ENCODE measurements around the gene PPP2R3B.

The PPP2R3B gene

GRCh38 chrX:338836-339400 is 47.8 kb downstream of the PPP2R3B start:
- Histone ChIP-seq H3K27me3 (ENCODE audit: control insufficient read depth in 1 of 2, insufficient read depth in 2 of 2, low read length in 2 of 2) (no peaks in the 10 kb centered on the region), H3K27ac (ENCODE audit: low read depth, low read length) (no peak overlapping the region), H3K36me3 (ENCODE audit: control insufficient read depth in 1 of 2, insufficient read depth in 2 of 2, low read length in 2 of 2) (peaks cover 0 to 3% of the 10 kb centered on the region in 2 donors), H3K4me3 (ENCODE audit: low read depth in 1 of 2, low read length in 2 of 2) (no peak overlapping the region), H3K4me1 (ENCODE audit: control insufficient read depth in 1 of 2, insufficient read depth in 2 of 2, low read length in 2 of 2) (no peaks in the 10 kb centered on the region), H3K9ac (ENCODE audit: low read depth in 1 of 2, low read length in 2 of 2) (no peak overlapping the region), H3K9me3 (ENCODE audit: control insufficient read depth in 1 of 2, low read length in 2 of 2) (no peaks in the 10 kb centered on the region)

GRCh38 chrX:338281-338835 is 48.3 kb downstream of the PPP2R3B start:
- H3K9me3 ChIP-seq (ENCODE audit: control insufficient read depth in 1 of 2, low read length in 2 of 2) = no peaks in the 10 kb centered on the region
- no peak overlapping the region for H3K27ac ChIP-seq (ENCODE audit: low read depth, low read length)
- H3K9ac ChIP-seq (ENCODE audit: low read depth in 1 of 2, low read length in 2 of 2) = no peak overlapping the region
- no peak overlapping the region for H3K4me3 ChIP-seq (ENCODE audit: low read depth in 1 of 2, low read length in 2 of 2)
- no peaks in the 10 kb centered on the region for H3K27me3 ChIP-seq (ENCODE audit: control insufficient read depth in 1 of 2, insufficient read depth in 2 of 2, low read length in 2 of 2)
- no peaks in the 10 kb centered on the region for H3K4me1 ChIP-seq (ENCODE audit: control insufficient read depth in 1 of 2, insufficient read depth in 2 of 2, low read length in 2 of 2)
- peaks cover 0 to 5% of the 10 kb centered on the region in 2 donors for H3K36me3 ChIP-seq (ENCODE audit: control insufficient read depth in 1 of 2, insufficient read depth in 2 of 2, low read length in 2 of 2)

DNA sequence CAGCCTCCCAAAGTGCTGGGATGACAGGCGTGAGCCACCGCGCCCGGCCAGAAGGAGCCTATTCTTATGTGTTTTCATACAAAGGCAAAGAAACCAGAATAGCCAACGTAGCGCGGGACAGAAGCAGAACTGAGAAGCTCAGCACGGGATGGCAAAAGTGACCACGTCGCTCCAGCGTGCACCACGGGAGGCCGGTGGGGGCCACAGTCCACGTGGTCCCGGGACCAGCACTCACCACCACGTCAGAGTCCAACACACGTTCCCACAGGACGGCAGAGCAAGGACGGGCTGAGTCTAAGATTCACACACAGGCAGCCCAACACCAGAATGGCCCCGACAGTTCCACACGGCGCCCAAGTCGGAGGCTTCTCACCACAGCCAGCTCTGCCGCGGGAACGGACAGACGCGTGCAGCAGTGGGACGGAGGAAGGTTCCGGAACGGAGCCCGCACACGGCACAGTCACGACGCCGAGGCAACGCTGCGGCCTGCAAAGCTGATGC is 49.3 kb downstream of the PPP2R3B start:
- no peaks in the 10 kb centered on the region for H3K4me1 ChIP-seq (ENCODE audit: control insufficient read depth in 1 of 2, insufficient read depth in 2 of 2, low read length in 2 of 2)

GRCh38 chrX:336227-336626 is 50.5 kb downstream of the PPP2R3B start:
- H3K27ac ChIP-seq (ENCODE audit: low read depth, low read length) = no peak overlapping the region
- peaks cover 1 to 5% of the 10 kb centered on the region in 2 donors for H3K27me3 ChIP-seq (ENCODE audit: control insufficient read depth in 1 of 2, insufficient read depth in 2 of 2, low read length in 2 of 2)
- H3K4me3 ChIP-seq (ENCODE audit: low read depth in 1 of 2, low read length in 2 of 2) = no peak overlapping the region
- peaks cover 0 to 6% of the 10 kb centered on the region in 2 donors for H3K36me3 ChIP-seq (ENCODE audit: control insufficient read depth in 1 of 2, insufficient read depth in 2 of 2, low read length in 2 of 2)
- no peaks in the 10 kb centered on the region for H3K4me1 ChIP-seq (ENCODE audit: control insufficient read depth in 1 of 2, insufficient read depth in 2 of 2, low read length in 2 of 2)
- H3K9me3 ChIP-seq (ENCODE audit: control insufficient read depth in 1 of 2, low read length in 2 of 2) = no peaks in the 10 kb centered on the region
- no peak overlapping the region for H3K9ac ChIP-seq (ENCODE audit: low read depth in 1 of 2, low read length in 2 of 2)

More for the DNA sequence above, 49.3 kb downstream of the PPP2R3B start:
- no peaks in the 10 kb centered on the region for H3K27me3 ChIP-seq (ENCODE audit: control insufficient read depth in 1 of 2, insufficient read depth in 2 of 2, low read length in 2 of 2)
- H3K36me3 ChIP-seq (ENCODE audit: control insufficient read depth in 1 of 2, insufficient read depth in 2 of 2, low read length in 2 of 2) = peaks cover 0 to 6% of the 10 kb centered on the region in 2 donors
- H3K4me3 ChIP-seq (ENCODE audit: low read depth in 1 of 2, low read length in 2 of 2) = no peak overlapping the region
- no peak overlapping the region for H3K9ac ChIP-seq (ENCODE audit: low read depth in 1 of 2, low read length in 2 of 2)
- H3K27ac ChIP-seq (ENCODE audit: low read depth, low read length) = no peak overlapping the region
- H3K9me3 ChIP-seq (ENCODE audit: control insufficient read depth in 1 of 2, low read length in 2 of 2) = no peaks in the 10 kb centered on the region

GRCh38 chrX:335758-336155 is 51.0 kb downstream of the PPP2R3B start:
- Histone ChIP-seq H3K36me3 (ENCODE audit: control insufficient read depth in 1 of 2, insufficient read depth in 2 of 2, low read length in 2 of 2) (peaks cover 0 to 6% of the 10 kb centered on the region in 2 donors), H3K9me3 (ENCODE audit: control insufficient read depth in 1 of 2, low read length in 2 of 2) (no peaks in the 10 kb centered on the region), H3K4me1 (ENCODE audit: control insufficient read depth in 1 of 2, insufficient read depth in 2 of 2, low read length in 2 of 2) (no peaks in the 10 kb centered on the region), H3K9ac (ENCODE audit: low read depth in 1 of 2, low read length in 2 of 2) (no peak overlapping the region), H3K27ac (ENCODE audit: low read depth, low read length) (no peak overlapping the region), H3K4me3 (ENCODE audit: low read depth in 1 of 2, low read length in 2 of 2) (no peak overlapping the region), H3K27me3 (ENCODE audit: control insufficient read depth in 1 of 2, insufficient read depth in 2 of 2, low read length in 2 of 2) (peaks cover 3 to 10% of the 10 kb centered on the region in 2 donors)

DNA sequence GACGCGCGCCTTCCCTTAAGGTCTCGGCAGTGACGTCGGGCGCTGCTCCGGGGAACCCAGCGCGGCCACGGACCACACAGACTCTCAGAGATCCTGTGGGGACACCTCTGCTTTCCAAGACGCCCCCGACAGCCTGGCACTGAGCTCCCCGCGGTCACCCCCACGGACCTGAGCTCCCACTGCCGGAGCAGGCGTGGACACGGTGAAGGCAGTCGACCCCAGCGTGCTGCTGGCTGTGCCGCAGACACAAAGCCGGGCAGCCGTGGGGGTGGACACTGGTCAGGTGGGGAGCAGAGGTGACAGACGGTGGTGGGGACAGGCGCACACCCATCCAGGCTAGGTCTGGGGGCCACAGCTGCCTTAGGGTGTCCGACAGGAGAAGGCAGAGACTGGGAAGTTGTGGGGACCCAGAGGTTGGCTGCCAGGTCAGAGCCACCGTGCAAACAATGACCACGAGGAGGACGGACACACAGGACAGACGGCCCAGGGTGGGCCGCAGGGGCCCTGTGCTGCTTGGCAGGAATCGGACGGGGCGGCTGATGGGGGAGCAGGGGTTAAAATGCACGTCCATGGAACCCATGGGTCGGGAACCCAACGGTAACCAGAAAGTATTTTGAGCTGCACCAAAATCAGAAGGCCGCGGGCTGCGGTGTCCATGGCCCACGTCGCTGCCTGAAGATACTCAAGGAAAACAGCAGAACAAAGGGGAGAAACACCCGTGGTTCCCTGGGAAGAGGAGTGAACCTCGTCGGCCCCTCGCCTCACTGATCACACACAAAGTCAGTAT is 51.5 kb downstream of the PPP2R3B start:
- Histone ChIP-seq H3K9ac (ENCODE audit: low read depth in 1 of 2, low read length in 2 of 2) (no peak overlapping the region), H3K36me3 (ENCODE audit: control insufficient read depth in 1 of 2, insufficient read depth in 2 of 2, low read length in 2 of 2) (peaks cover 0 to 6% of the 10 kb centered on the region in 2 donors), H3K9me3 (ENCODE audit: control insufficient read depth in 1 of 2, low read length in 2 of 2) (no peaks in the 10 kb centered on the region), H3K4me1 (ENCODE audit: control insufficient read depth in 1 of 2, insufficient read depth in 2 of 2, low read length in 2 of 2) (no peaks in the 10 kb centered on the region), H3K27me3 (ENCODE audit: control insufficient read depth in 1 of 2, insufficient read depth in 2 of 2, low read length in 2 of 2) (peaks cover 3 to 14% of the 10 kb centered on the region in 2 donors), H3K4me3 (ENCODE audit: low read depth in 1 of 2, low read length in 2 of 2) (no peak overlapping the region), H3K27ac (ENCODE audit: low read depth, low read length) (no peak overlapping the region)

DNA sequence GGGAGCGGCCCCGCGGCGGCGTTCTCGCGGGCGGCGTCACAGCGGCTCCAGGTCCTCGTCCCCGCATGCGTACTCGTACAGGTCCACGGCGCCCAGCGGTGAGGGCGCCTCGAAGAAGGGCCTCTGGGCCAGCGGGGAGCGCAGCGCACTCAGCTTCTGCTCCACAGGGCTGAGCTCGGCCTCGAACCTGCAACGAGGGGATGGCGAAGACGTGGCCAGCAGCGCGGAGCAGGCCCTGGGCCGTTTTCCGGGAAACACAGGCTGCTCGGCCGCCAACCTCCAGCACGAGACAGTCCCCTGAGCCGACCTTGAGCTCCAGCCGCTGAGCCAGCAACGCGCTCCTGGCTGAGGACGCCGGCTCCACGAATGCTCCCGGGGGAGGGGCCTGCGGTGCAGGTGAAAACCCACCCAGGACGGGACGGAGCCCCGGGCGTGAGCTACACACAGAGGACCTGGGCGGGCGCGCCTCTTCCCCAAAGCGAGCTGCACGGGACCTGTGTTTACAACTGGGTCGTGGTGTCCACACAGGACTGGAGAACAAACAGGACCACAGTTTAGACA is 52.3 kb downstream of the PPP2R3B start:
- H3K27me3 ChIP-seq (ENCODE audit: control insufficient read depth in 1 of 2, insufficient read depth in 2 of 2, low read length in 2 of 2) = peaks cover 3 to 14% of the 10 kb centered on the region in 2 donors
- no peak overlapping the region for H3K4me3 ChIP-seq (ENCODE audit: low read depth in 1 of 2, low read length in 2 of 2)
- H3K9me3 ChIP-seq (ENCODE audit: control insufficient read depth in 1 of 2, low read length in 2 of 2) = no peaks in the 10 kb centered on the region
- no peak overlapping the region for H3K9ac ChIP-seq (ENCODE audit: low read depth in 1 of 2, low read length in 2 of 2)
- no peak overlapping the region for H3K27ac ChIP-seq (ENCODE audit: low read depth, low read length)
- no peaks in the 10 kb centered on the region for H3K4me1 ChIP-seq (ENCODE audit: control insufficient read depth in 1 of 2, insufficient read depth in 2 of 2, low read length in 2 of 2)
- peaks cover 0 to 6% of the 10 kb centered on the region in 2 donors for H3K36me3 ChIP-seq (ENCODE audit: control insufficient read depth in 1 of 2, insufficient read depth in 2 of 2, low read length in 2 of 2)

DNA sequence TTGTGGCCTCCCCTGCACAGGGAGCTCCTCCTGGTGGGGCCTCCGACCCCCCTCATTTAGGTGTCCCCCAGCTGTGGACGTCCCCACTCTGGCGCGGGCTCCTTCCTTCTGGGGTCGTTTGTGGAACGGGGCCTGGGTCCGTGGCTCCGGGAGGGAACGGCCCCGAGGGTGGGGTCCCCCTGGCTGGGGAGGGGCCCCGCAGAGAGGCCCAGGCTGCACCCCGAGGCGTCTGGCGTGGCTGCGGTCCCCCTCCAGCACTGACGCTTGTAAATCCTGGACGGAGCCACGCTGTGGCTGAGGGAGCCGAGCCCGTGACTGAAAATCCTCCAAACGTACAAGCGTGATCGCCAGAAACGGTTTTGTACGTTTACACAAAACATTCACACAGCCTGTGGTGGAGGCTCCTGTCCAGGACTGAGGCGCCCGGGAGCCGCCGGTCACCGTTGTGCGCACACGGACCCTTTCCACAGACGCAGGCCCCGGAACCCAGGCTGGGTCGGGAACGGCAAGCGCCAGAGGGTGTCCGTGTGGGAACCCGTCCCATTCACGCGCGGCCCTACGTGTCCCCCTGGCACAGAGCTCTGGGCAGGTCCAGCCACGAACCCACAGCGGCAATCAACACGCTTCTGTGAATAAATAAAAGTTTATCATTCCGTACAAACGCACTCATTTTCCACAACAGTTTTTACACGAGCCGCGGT is 52.9 kb downstream of the PPP2R3B start:
- no peak overlapping the region for H3K9ac ChIP-seq (ENCODE audit: low read depth in 1 of 2, low read length in 2 of 2)
- peaks cover 3 to 14% of the 10 kb centered on the region in 2 donors for H3K27me3 ChIP-seq (ENCODE audit: control insufficient read depth in 1 of 2, insufficient read depth in 2 of 2, low read length in 2 of 2)
- peaks cover 0 to 6% of the 10 kb centered on the region in 2 donors for H3K36me3 ChIP-seq (ENCODE audit: control insufficient read depth in 1 of 2, insufficient read depth in 2 of 2, low read length in 2 of 2)
- no peak overlapping the region for H3K27ac ChIP-seq (ENCODE audit: low read depth, low read length)
- no peaks in the 10 kb centered on the region for H3K4me1 ChIP-seq (ENCODE audit: control insufficient read depth in 1 of 2, insufficient read depth in 2 of 2, low read length in 2 of 2)
- H3K9me3 ChIP-seq (ENCODE audit: control insufficient read depth in 1 of 2, low read length in 2 of 2) = no peaks in the 10 kb centered on the region
- no peak overlapping the region for H3K4me3 ChIP-seq (ENCODE audit: low read depth in 1 of 2, low read length in 2 of 2)

DNA sequence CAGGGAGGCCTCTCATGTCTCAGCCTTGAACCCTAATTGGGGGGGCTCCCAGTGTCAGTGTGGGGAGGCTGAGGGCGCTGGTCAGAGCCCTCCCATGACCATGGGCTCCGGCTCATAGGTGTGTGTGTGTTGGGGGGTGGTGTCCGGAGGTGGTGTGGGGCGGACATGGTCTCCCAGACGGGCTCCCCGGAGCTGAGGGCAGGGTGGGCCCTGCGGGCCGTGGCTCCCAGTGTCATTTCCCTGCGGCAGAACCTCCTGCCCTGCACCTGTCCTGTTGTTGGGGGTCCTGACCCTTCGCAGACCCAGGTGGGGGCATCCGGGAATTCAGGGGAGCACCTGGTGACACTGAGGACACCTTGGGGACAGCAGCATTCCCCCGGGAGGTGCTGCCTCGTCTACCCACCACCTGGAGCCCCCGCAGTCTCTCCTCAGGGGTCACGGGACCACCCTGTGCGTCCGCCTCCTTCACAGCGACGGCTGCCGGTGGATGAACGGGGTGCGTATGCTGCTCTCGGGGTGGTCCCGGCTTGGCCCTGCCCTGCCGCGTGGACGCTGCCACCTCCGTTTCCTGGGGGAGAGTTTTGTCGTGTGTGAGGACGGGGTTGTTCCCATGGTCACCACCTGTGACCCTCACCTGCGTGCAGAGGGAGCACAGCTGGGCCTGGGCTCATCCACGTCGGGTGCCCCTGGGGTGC is 53.6 kb downstream of the PPP2R3B start:
- peaks cover 0 to 3% of the 10 kb centered on the region in 2 donors for H3K36me3 ChIP-seq (ENCODE audit: control insufficient read depth in 1 of 2, insufficient read depth in 2 of 2, low read length in 2 of 2)
- no peaks in the 10 kb centered on the region for H3K9me3 ChIP-seq (ENCODE audit: control insufficient read depth in 1 of 2, low read length in 2 of 2)
- H3K27me3 ChIP-seq (ENCODE audit: control insufficient read depth in 1 of 2, insufficient read depth in 2 of 2, low read length in 2 of 2) = peaks cover 3 to 14% of the 10 kb centered on the region in 2 donors
- no peak overlapping the region for H3K27ac ChIP-seq (ENCODE audit: low read depth, low read length)
- H3K4me3 ChIP-seq (ENCODE audit: low read depth in 1 of 2, low read length in 2 of 2) = no peak overlapping the region
- H3K4me1 ChIP-seq (ENCODE audit: control insufficient read depth in 1 of 2, insufficient read depth in 2 of 2, low read length in 2 of 2) = no peaks in the 10 kb centered on the region
- H3K9ac ChIP-seq (ENCODE audit: low read depth in 1 of 2, low read length in 2 of 2) = no peak overlapping the region
